B cell (primary cell): Measurements from ENCODE around the gene WNK1. TPM values are rescaled to one million over a fixed set of nuclear protein-coding genes. Genes with fewer than 3 reads are reported as not detected.

Experiments
- ATAC-seq: fragments of 200-7000 bp; cut with Tn5 transposase; one replicate; pipeline ENCODE4 v1.10.0; 2021; ENCODE audit warnings: low read depth, mild to moderate bottlenecking, moderate number of reproducible peaks, moderate library complexity
- CTCF ChIA-PET: fragments of 350-600 bp; sonication (Branson Sonifier 250); formaldehyde crosslinking; loops from one replicate; lab custom pipeline; 2021; ENCODE audit warnings: antibody characterized with exemption, inconsistent platforms; lab: Charles Lee
- POLR2A ChIA-PET: fragments of 350-600 bp; sonication (Branson Sonifier 250); formaldehyde crosslinking; loops from one replicate; lab custom pipeline; 2021; ENCODE audit warnings: antibody characterized with exemption; lab: Charles Lee
- DNase-seq: peaks from one replicate; pipeline ENCODE4 v3.0.0; 2013
- H2AFZ ChIP-seq: 2 replicates; pipeline ENCODE4 v1.6.1; 2012; ENCODE audit warnings: mild to moderate bottlenecking, low read depth, low read length; ENCODE audit not compliant: insufficient read depth, poor library complexity, severe bottlenecking
- H3K27ac ChIP-seq, 2 donors: 1 replicate in 1 of 2; 2 replicates in 1 of 2; pipeline ENCODE4 v1.5.1; 2012 to 2013; ENCODE audit warnings: low read length in 2 of 2, mild to moderate bottlenecking in 2 of 2, moderate library complexity in 1 of 2
- H3K27me3 ChIP-seq, 4 experiments: fragments of 200-600 bp in 1 of 4; sonication (generic) in 1 of 4; replicated peaks in 1 of 4; 1 replicate in 2 of 4; 2 replicates in 2 of 4; pipeline versions ENCODE4 v1.6.1 to v1.7.0; 2013 to 2016; ENCODE audit warnings: low read length in 3 of 4, mild to moderate bottlenecking in 2 of 4, mixed read lengths in 1 of 4, moderate library complexity in 1 of 4; ENCODE audit not compliant: insufficient read depth in 4 of 4, control insufficient read depth in 3 of 4; ENCODE audit errors: control extremely low read depth in 1 of 4
- H3K36me3 ChIP-seq, 2 experiments: replicated peaks in 1 of 2; 1 replicate in 1 of 2; 2 replicates in 1 of 2; pipeline versions ENCODE4 v1.6.1 to v1.7.1; 2013; ENCODE audit warnings: low read length in 1 of 2; ENCODE audit not compliant: insufficient read depth in 2 of 2, control insufficient read depth in 1 of 2; ENCODE audit errors: control extremely low read depth in 1 of 2, extremely low read depth in 1 of 2
- H3K4me1 ChIP-seq, 2 donors: fragments of 200-600 bp in 1 of 2; sonication (generic) in 1 of 2; 1 replicate in 1 of 2; 2 replicates in 1 of 2; pipeline versions ENCODE4 v1.5.1 to v1.6.1; 2013 to 2017; ENCODE audit warnings: low read length in 2 of 2; ENCODE audit not compliant: control insufficient read depth in 2 of 2, insufficient read depth in 2 of 2
- H3K4me2 ChIP-seq: replicated peaks from 2 replicates; pipeline ENCODE3; 2012; ENCODE audit warnings: mild to moderate bottlenecking, low read depth, low read length; ENCODE audit not compliant: poor library complexity, severe bottlenecking
- H3K4me3 ChIP-seq, 5 experiments: fragments of 200-600 bp in 1 of 5; sonication (generic) in 1 of 5; 1 replicate in 3 of 5; 2 replicates in 2 of 5; pipeline versions ENCODE4 v1.5.1 to v1.7.0; 2011 to 2016; ENCODE audit warnings: low read length in 4 of 5, mild to moderate bottlenecking in 4 of 5, low read depth in 2 of 5, control low read depth in 1 of 5, moderate library complexity in 1 of 5; ENCODE audit not compliant: insufficient read depth in 1 of 5; ENCODE audit errors: control extremely low read depth in 1 of 5, extremely low read depth in 1 of 5
- H3K79me2 ChIP-seq: fragments of 200-600 bp; sonication (generic); one replicate; pipeline ENCODE4 v1.6.0; 2016; ENCODE audit warnings: low read length; ENCODE audit not compliant: control insufficient read depth, insufficient read depth
- H3K9ac ChIP-seq: fragments of 200-600 bp; sonication (generic); 2 replicates; pipeline ENCODE4 v1.6.1; 2017; ENCODE audit warnings: mild to moderate bottlenecking, low read length, moderate library complexity
- H3K9me3 ChIP-seq, 3 donors: one replicate each; pipeline versions ENCODE4 v1.6.1 to v1.7.1; 2013; ENCODE audit warnings: low read length in 2 of 3; ENCODE audit not compliant: control insufficient read depth in 2 of 3, insufficient read depth in 1 of 3; ENCODE audit errors: control extremely low read depth in 1 of 3
- H4K20me1 ChIP-seq: 2 replicates; pipeline ENCODE4 v1.6.0; 2012; ENCODE audit warnings: mild to moderate bottlenecking, low read length; ENCODE audit not compliant: insufficient read depth, control insufficient read depth, poor library complexity, severe bottlenecking
- H3K27ac Mint-ChIP-seq: one replicate; pipeline ENCODE4 v1.8.0; 2021; ENCODE audit warnings: mixed read lengths
- H3K27me3 Mint-ChIP-seq: one replicate; pipeline ENCODE4 v1.8.0; 2021; ENCODE audit warnings: mixed read lengths
- H3K4me1 Mint-ChIP-seq: one replicate; pipeline ENCODE4 v1.8.0; 2021; ENCODE audit warnings: mixed read lengths
- H3K4me3 Mint-ChIP-seq: one replicate; pipeline ENCODE4 v1.8.0; 2021; ENCODE audit warnings: mixed read lengths
- H3K9me3 Mint-ChIP-seq: one replicate; pipeline ENCODE4 v1.8.0; 2022; ENCODE audit warnings: mixed read lengths; ENCODE audit not compliant: insufficient read depth
- CTCF ChIP-seq: fragments of 200-600 bp; IDR thresholded peaks from one replicate; pipeline ENCODE4 v1.8.0; 2022; ENCODE audit warnings: antibody characterized with exemption, mild to moderate bottlenecking
- EZH2 ChIP-seq: IDR thresholded peaks from 2 replicates; pipeline ENCODE4 v1.6.1; 2012; ENCODE audit warnings: borderline replicate concordance, low read depth, mild to moderate bottlenecking, moderate library complexity, low read length; ENCODE audit not compliant: insufficient read depth, poor library complexity, severe bottlenecking
- WGBS: methylation state at CpG from one replicate; pipeline ENCODE4 v1.1.5; 2013; ENCODE audit warnings: missing lambda C conversion rate; ENCODE audit not compliant: insufficient coverage; 5-methylcytosine and 5-hydroxymethylcytosine counted together
- intact Hi-C: fragments of 100-400 bp; cut with micrococcal nuclease; formaldehyde crosslinking; loops from one replicate; pipeline ENCODE4 v1.10.0; 2022
- polyA plus RNA-seq: library from polyadenylated mRNA; depleted of rRNA; stranded (reverse); fragments of >200 nt; gene quantifications from 2 replicates; pipeline ENCODE4 v1.2.3, GENCODE V29; 2012
- total RNA-seq, 2 donors: library from RNA; stranded (reverse); fragments of 120-200 nt in 1 of 2; gene quantifications; 1 replicate in 1 of 2; 2 replicates in 1 of 2; pipeline versions ENCODE4 v1.2.3 to v1.2.4, GENCODE V29; 2013 to 2022

Gene WNK1
- total and polyA plus RNA-seq, 2 donors (not counting 1 experiment from before 2014, with no cell fraction given) = 43.9 to 188 TPM

GRCh38 chr12:805022-805632 is 52.7 kb downstream of the WNK1 start:
- Mint-ChIP-seq H3K27ac (peak overlapping the region; percentile 15), H3K9me3 (no peaks in the 10 kb centered on the region), H3K4me3 (peak overlapping the region; percentile 59), H3K4me1 (peaks cover 56% of the 10 kb centered on the region), H3K27me3 (no peaks in the 10 kb centered on the region)
- intact Hi-C loops = no loop called here
- no peak for TF ChIP-seq CTCF
- TF ChIP-seq EZH2 = no peak
- Histone ChIP-seq H3K36me3 (no peaks in the 10 kb centered on the region), H3K27me3 (no peaks in the 10 kb centered on the region), H3K9me3 (no peaks in the 10 kb centered on the region), H3K4me2 (peak overlapping the region; percentile 3), H3K4me3 (no peak overlapping the region), H3K4me1 (peaks cover 23 to 32% of the 10 kb centered on the region in 2 donors), H4K20me1 (peaks cover 44% of the 10 kb centered on the region), H3K27ac (no peak overlapping the region), H2AFZ (no peak overlapping the region), H3K9ac (peak overlapping the region; percentile 6), H3K79me2 (peaks cover 98% of the 10 kb centered on the region)
- DNase-seq (peak; percentile 43), ATAC-seq (peak; percentile 36)
- POLR2A ChIA-PET = no interaction called here
- CTCF ChIA-PET = interaction anchor here (1.0 to 1.3 kb wide), 3 partner anchors 9 to 231 kb away, joined by 3 to 5 read pairs (median 3); no protein-coding TSS in a partner anchor
- no CpG with 5 or more reads among the region's 3 CpGs for WGBS

GRCh38 chr12:806200-806791 is 53.9 kb downstream of the WNK1 start:
- Histone ChIP-seq H3K4me1 (peaks cover 19 to 34% of the 10 kb centered on the region in 2 donors), H3K4me3 (no peak overlapping the region), H3K4me2 (no peak overlapping the region), H4K20me1 (peaks cover 35% of the 10 kb centered on the region), H3K27me3 (no peaks in the 10 kb centered on the region), H3K9ac (no peak overlapping the region), H3K79me2 (peaks cover 96% of the 10 kb centered on the region), H3K9me3 (no peaks in the 10 kb centered on the region), H3K27ac (peak overlapping the region in 1 of 2 donors; percentile 39), H2AFZ (no peak overlapping the region), H3K36me3 (no peaks in the 10 kb centered on the region)
- Mint-ChIP-seq H3K27me3 (no peaks in the 10 kb centered on the region), H3K4me3 (peak overlapping the region; percentile 44), H3K9me3 (no peaks in the 10 kb centered on the region), H3K27ac (no peak overlapping the region), H3K4me1 (peaks cover 56% of the 10 kb centered on the region)
- DNase-seq (no peak), ATAC-seq (no peak)
- WGBS = 94% methylated on average over 2 of the region's 3 CpGs
- POLR2A ChIA-PET = no interaction called here
- no peak for TF ChIP-seq CTCF
- TF ChIP-seq EZH2 = no peak
- CTCF ChIA-PET = interaction anchor here (0.8 to 2.0 kb wide), 5 partner anchors 9 to 237 kb away, joined by 3 to 17 read pairs (median 3); no protein-coding TSS in a partner anchor
- intact Hi-C loops = no loop called here
